Activated CD8-positive, alpha-beta T cell treated with anti-CD3 and anti-CD28 coated beads for 36 hours (primary cell): ENCODE data around the gene PTPRN2. TPM values are rescaled to one million over a fixed set of nuclear protein-coding genes. Genes with fewer than 3 reads are reported as not detected.

ENCODE experiments used
- ATAC-seq: fragments of 200-7000 bp; cut with Tn5 transposase; one replicate; pipeline ENCODE4 v1.10.0; 2021; ENCODE audit warnings: mild to moderate bottlenecking, moderate library complexity
- CTCF ChIA-PET: fragments of 350-600 bp; sonication (Branson Sonifier 250); formaldehyde crosslinking; loops from one replicate; lab custom pipeline; 2021; ENCODE audit warnings: antibody characterized with exemption; lab: Charles Lee
- POLR2A ChIA-PET: fragments of 350-600 bp; sonication (Branson Sonifier 250); formaldehyde crosslinking; loops from one replicate; lab custom pipeline; 2021; ENCODE audit warnings: antibody characterized with exemption; lab: Charles Lee
- DNase-seq: peaks from one replicate; pipeline ENCODE4 v3.0.0-alpha.2; 2020
- H3K27ac Mint-ChIP-seq: one replicate; pipeline ENCODE4 v1.8.0; 2021; ENCODE audit warnings: mild to moderate bottlenecking, mixed read lengths
- H3K27me3 Mint-ChIP-seq: one replicate; pipeline ENCODE4 v1.8.0; 2021; ENCODE audit warnings: mixed read lengths
- H3K36me3 Mint-ChIP-seq: one replicate; pipeline ENCODE4 v1.8.0; 2021; ENCODE audit warnings: low read depth, mixed read lengths
- H3K4me1 Mint-ChIP-seq: one replicate; pipeline ENCODE4 v1.8.0; 2021; ENCODE audit warnings: low read depth, mixed read lengths
- H3K4me3 Mint-ChIP-seq: one replicate; pipeline ENCODE4 v1.8.0; 2021; ENCODE audit warnings: mild to moderate bottlenecking, moderate library complexity, mixed read lengths
- H3K9me3 Mint-ChIP-seq: one replicate; pipeline ENCODE4 v1.8.0; 2021; ENCODE audit warnings: mixed read lengths
- intact Hi-C: fragments of 100-400 bp; cut with micrococcal nuclease; formaldehyde crosslinking; loops from one replicate; pipeline ENCODE4 v1.10.0; 2022
- total RNA-seq, 2 experiments: library from RNA; stranded (reverse); gene quantifications; one replicate each; pipeline ENCODE4 v1.2.3, GENCODE V29; 2021
- TF ChIP-seq, protein P1 (sequence below): fragments of 200-600 bp; IDR thresholded peaks from one replicate; pipeline ENCODE4 v1.8.0; 2022; ENCODE audit warnings: antibody characterized with exemption, mild to moderate bottlenecking

The PTPRN2 gene
- total RNA-seq, 2 experiments from 2014 or later: 0.49 to 0.65 TPM

DNA sequence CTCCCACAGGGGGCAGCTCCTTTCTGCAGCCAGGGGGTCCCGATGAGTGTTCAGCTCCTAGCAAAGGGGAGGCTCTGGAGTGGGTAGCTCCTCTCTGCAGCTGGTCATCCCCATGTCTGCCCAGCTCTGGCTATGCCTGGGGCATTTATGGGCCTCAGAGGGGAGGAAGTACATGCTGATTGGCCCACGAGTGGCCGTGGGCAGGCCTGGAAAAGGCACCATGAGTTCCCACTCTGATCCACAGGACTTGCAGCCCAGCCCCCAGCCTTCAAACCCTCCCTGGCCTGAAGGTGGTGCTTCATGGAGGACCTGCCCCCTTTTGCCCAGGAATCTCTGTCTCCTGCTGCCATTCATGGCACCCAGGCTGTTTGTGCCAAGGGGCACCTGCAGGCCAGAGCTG lies 982.0 kb downstream of the PTPRN2 start:
- Mint-ChIP-seq H3K27ac (no peak overlapping the region), H3K36me3 (no peaks in the 10 kb centered on the region), H3K4me3 (no peak overlapping the region), H3K27me3 (no peaks in the 10 kb centered on the region), H3K9me3 (no peaks in the 10 kb centered on the region), H3K4me1 (peaks cover 2% of the 10 kb centered on the region)
- TF ChIP-seq, protein P1, sequence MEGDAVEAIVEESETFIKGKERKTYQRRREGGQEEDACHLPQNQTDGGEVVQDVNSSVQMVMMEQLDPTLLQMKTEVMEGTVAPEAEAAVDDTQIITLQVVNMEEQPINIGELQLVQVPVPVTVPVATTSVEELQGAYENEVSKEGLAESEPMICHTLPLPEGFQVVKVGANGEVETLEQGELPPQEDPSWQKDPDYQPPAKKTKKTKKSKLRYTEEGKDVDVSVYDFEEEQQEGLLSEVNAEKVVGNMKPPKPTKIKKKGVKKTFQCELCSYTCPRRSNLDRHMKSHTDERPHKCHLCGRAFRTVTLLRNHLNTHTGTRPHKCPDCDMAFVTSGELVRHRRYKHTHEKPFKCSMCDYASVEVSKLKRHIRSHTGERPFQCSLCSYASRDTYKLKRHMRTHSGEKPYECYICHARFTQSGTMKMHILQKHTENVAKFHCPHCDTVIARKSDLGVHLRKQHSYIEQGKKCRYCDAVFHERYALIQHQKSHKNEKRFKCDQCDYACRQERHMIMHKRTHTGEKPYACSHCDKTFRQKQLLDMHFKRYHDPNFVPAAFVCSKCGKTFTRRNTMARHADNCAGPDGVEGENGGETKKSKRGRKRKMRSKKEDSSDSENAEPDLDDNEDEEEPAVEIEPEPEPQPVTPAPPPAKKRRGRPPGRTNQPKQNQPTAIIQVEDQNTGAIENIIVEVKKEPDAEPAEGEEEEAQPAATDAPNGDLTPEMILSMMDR: no peak
- intact Hi-C loops: no loop called here
- ATAC-seq: no peak
- POLR2A ChIA-PET: no interaction called here
- CTCF ChIA-PET: no interaction called here
- DNase-seq: no peak

- Mint-ChIP-seq H3K36me3 (no peaks in the 10 kb centered on the region), H3K27me3 (no peaks in the 10 kb centered on the region), H3K27ac (no peak overlapping the region), H3K4me3 (no peak overlapping the region), H3K9me3 (no peaks in the 10 kb centered on the region), H3K4me1 (peaks cover 2% of the 10 kb centered on the region)
- ATAC-seq (no peak), DNase-seq (no peak)
- ChIA-PET CTCF (no interaction called here), POLR2A (no interaction called here)
- TF ChIP-seq, protein P1: no peak
- intact Hi-C loops: no loop called here
Observed at GRCh38 chr7:157604661-157605381, 982.8 kb downstream of the PTPRN2 start.

DNA sequence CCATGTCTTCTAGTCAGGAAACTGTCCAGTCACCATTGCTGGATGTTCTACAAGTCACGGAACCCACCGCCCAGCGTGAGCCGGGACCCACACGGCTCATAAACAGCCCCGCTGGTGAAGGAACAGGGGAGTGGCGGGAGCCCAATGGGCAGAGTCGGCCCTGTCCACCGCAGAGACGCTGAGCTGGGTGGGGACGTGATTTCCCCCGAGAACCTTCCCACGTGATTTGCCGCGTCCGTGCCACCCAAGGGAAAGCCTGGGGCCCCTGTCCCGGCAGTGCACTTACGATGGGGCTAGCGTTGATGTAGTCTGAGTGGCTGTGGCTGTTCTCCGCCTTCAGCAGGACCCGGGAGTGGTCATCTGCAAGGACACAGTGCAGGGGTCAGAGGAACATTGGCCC lies 983.9 kb downstream of the PTPRN2 start:
- intact Hi-C loops: no loop called here
- ChIA-PET CTCF (no interaction called here), POLR2A (no interaction called here)
- H3K36me3 Mint-ChIP-seq: no peaks in the 10 kb centered on the region
- TF ChIP-seq, protein P1: no peak
- no peaks in the 10 kb centered on the region for H3K27me3 Mint-ChIP-seq
- no peaks in the 10 kb centered on the region for H3K9me3 Mint-ChIP-seq
- H3K4me1 Mint-ChIP-seq: peaks cover 2% of the 10 kb centered on the region
- no peak for ATAC-seq
- DNase-seq: no peak
- H3K4me3 Mint-ChIP-seq: no peak overlapping the region
- no peak overlapping the region for H3K27ac Mint-ChIP-seq

DNA sequence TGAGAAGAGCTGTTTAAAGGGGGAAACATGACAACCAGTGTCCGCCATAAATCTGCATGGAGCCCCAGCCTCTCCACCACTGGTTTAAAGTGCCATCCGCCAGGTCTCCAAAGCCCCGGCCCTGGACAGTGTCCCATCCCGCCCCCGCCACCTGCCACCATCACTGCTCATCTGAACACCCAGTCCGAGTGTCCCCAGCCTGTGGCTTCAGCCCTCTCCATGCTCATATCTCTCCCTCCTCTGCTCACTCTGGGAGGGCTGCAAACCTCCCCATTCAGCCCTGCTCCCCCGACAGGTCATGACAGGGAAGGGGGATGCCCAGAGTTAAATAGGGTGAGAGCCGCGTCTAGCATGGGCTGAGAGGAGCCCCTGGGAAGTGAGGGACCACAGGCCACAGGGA lies 984.6 kb downstream of the PTPRN2 start:
- Mint-ChIP-seq H3K27me3 (no peaks in the 10 kb centered on the region), H3K27ac (no peak overlapping the region), H3K4me1 (peaks cover 2% of the 10 kb centered on the region), H3K9me3 (no peaks in the 10 kb centered on the region), H3K4me3 (no peak overlapping the region), H3K36me3 (no peaks in the 10 kb centered on the region)
- TF ChIP-seq, protein P1: no peak
- ChIA-PET POLR2A (interaction anchor here (0.7 to 1.0 kb wide), 2 partner anchors 25 to 56 kb away, joined by 3 read pairs; no protein-coding TSS in a partner anchor), CTCF (interaction anchor here (1.6 kb wide), 1 partner anchor 10 kb away, joined by 3 read pairs; no protein-coding TSS in a partner anchor)
- ATAC-seq (no peak), DNase-seq (no peak)
- intact Hi-C loops: no loop called here

DNA sequence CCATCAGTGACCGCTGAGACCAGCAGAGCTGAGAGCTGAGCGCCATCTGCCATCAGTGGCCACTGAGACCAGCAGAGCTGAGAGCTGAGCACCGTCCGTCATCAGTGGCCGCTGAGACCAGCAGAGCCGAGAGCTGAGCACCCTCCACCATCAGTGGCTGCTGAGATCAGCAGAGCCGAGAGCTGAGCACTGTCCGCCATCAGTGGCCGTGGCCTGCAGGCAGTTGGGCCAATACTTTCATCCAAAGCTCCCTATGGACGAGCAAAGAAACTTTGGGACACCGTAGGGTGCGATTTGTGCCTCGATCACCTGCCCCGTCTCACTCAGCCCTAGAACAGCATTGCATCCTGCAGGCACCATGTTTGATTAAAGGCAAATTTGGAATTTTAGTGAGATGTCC lies 985.0 kb downstream of the PTPRN2 start:
- ATAC-seq: no peak
- no peaks in the 10 kb centered on the region for H3K9me3 Mint-ChIP-seq
- peaks cover 3% of the 10 kb centered on the region for H3K4me1 Mint-ChIP-seq
- POLR2A ChIA-PET: interaction anchor here (0.7 to 1.0 kb wide), 2 partner anchors 25 to 56 kb away, joined by 3 read pairs; no protein-coding TSS in a partner anchor
- no peak overlapping the region for H3K4me3 Mint-ChIP-seq
- no peaks in the 10 kb centered on the region for H3K27me3 Mint-ChIP-seq
- intact Hi-C loops: no loop called here
- TF ChIP-seq, protein P1: no peak
- CTCF ChIA-PET: interaction anchor here (1.6 kb wide), 1 partner anchor 10 kb away, joined by 3 read pairs; no protein-coding TSS in a partner anchor
- no peaks in the 10 kb centered on the region for H3K36me3 Mint-ChIP-seq
- H3K27ac Mint-ChIP-seq: no peak overlapping the region
- no peak for DNase-seq
